HG02852 (cell line): ENCODE measurements around the gene ZNF544.

Source experiments
- ATAC-seq: cut with Tn5 transposase; IDR thresholded peaks from one replicate; pipeline ENCODE4 v1.9.1; 2021; ENCODE audit warnings: mild to moderate bottlenecking, moderate library complexity; ENCODE audit not compliant: unreplicated experiment

The ZNF544 gene

GRCh38 chr19:58228585-58229254 is at the start of gene ZNF544:
Gene ZNF544 (plus strand): TSS chr19:58228914. CDS start chr19:58244024, 15,110 bp downstream.
- peak; percentile 94 for ATAC-seq

GRCh38 chr19:58181902-58182576 is 46.7 kb upstream of the ZNF544 start:
- ATAC-seq: no peak

- ATAC-seq: no peak
These were observed 46.1 kb upstream of the ZNF544 start for GRCh38 chr19:58182577-58182988.

- ATAC-seq: peak; percentile 89
These were observed 45.5 kb upstream of the ZNF544 start, which contains the start of gene ZNF274 for GRCh38 chr19:58182989-58183816. Gene ZNF274 (plus strand): TSS chr19:58183061. CDS start chr19:58183966, 905 bp downstream.

- no peak for ATAC-seq
These were observed 44.9 kb upstream of the ZNF544 start for GRCh38 chr19:58183817-58184215.

- no peak for ATAC-seq
These were observed 31.7 kb upstream of the ZNF544 start for GRCh38 chr19:58196901-58197616.

GRCh38 chr19:58203814-58204475 is 24.8 kb upstream of the ZNF544 start:
- ATAC-seq: no peak

GRCh38 chr19:58204566-58204965 is 24.1 kb upstream of the ZNF544 start:
- no peak for ATAC-seq

- no peak for ATAC-seq
These were observed 19.1 kb upstream of the ZNF544 start for GRCh38 chr19:58209577-58209976.

GRCh38 chr19:58212336-58213074 is 16.2 kb upstream of the ZNF544 start:
- ATAC-seq: no peak

- ATAC-seq: no peak
These were observed 15.7 kb upstream of the ZNF544 start for GRCh38 chr19:58213075-58213369.

- no peak for ATAC-seq
These were observed 11.6 kb upstream of the ZNF544 start for GRCh38 chr19:58217069-58217481.

GRCh38 chr19:58217607-58218391 is 10.9 kb upstream of the ZNF544 start:
- ATAC-seq: no peak

- no peak for ATAC-seq
These were observed 9.8 kb upstream of the ZNF544 start for GRCh38 chr19:58218899-58219298.

GRCh38 chr19:58227964-58228584 is 640 bp upstream of the ZNF544 start:
- no peak for ATAC-seq

GRCh38 chr19:58229255-58229639 is 533 bp downstream of the ZNF544 start:
- ATAC-seq: no peak

- no peak for ATAC-seq
These were observed 8.6 kb downstream of the ZNF544 start for GRCh38 chr19:58237324-58237723.

- no peak for ATAC-seq
These were observed 14.6 kb downstream of the ZNF544 start for GRCh38 chr19:58243351-58243750.

- ATAC-seq: no peak
These were observed 20.2 kb downstream of the ZNF544 start for GRCh38 chr19:58248886-58249285.
